RCC 7860 (cell line): Measurements from ENCODE around the gene ING4.

Experiments
- DNase-seq: peaks from one replicate; pipeline ENCODE4 v3.0.0-alpha.2; 2015; ENCODE audit warnings: low spot score
- FAIRE-seq: peaks from 2 replicates; lab custom pipeline; 2012; peaks lifted over from hg19 to GRCh38; lab: Jason Lieb, UNC

The ING4 gene

GRCh38 chr12:6612247-6612646, 50.7 kb downstream of the ING4 start:
- no peak for DNase-seq
- no peak for FAIRE-seq

DNA sequence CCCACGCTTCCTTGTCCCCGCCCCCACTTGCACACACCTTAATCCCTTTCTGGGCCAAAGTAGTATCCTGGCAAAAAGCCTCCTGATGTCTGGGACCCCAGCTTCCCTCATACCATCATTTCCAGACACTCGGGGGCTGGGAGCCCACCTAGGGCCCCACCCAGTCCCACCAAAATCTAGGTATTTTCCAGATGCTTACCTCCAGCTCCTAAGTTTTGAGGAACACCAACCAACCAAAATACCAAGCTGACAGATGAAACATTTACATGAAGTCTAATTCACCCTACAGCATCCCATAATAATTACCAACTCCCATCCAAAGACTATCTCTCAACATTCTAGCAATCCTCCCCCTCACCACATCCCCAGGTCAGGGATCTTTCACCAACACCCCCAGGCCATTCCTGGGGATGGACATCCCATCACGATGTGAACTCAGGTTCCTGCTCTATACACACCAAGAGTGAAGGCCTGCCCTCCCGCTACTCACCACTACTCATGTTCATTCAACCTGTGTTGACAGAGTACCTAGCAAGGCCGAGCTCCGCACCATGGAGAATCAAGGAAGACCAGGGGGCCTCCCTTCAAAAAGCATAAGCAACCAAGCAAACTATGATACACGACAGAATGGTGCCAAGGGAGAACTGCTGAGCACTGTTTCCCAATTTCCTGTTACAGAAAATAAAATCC, 54.2 kb downstream of the ING4 start:
- DNase-seq, result no peak
- no peak for FAIRE-seq

GRCh38 chr12:6607751-6608591, 54.9 kb downstream of the ING4 start:
- DNase-seq (peak; percentile 79), FAIRE-seq (peak; percentile 70)

- DNase-seq (peak; percentile 42), FAIRE-seq (no peak)
Measured at GRCh38 chr12:6606331-6607131, 56.4 kb downstream of the ING4 start.

DNA sequence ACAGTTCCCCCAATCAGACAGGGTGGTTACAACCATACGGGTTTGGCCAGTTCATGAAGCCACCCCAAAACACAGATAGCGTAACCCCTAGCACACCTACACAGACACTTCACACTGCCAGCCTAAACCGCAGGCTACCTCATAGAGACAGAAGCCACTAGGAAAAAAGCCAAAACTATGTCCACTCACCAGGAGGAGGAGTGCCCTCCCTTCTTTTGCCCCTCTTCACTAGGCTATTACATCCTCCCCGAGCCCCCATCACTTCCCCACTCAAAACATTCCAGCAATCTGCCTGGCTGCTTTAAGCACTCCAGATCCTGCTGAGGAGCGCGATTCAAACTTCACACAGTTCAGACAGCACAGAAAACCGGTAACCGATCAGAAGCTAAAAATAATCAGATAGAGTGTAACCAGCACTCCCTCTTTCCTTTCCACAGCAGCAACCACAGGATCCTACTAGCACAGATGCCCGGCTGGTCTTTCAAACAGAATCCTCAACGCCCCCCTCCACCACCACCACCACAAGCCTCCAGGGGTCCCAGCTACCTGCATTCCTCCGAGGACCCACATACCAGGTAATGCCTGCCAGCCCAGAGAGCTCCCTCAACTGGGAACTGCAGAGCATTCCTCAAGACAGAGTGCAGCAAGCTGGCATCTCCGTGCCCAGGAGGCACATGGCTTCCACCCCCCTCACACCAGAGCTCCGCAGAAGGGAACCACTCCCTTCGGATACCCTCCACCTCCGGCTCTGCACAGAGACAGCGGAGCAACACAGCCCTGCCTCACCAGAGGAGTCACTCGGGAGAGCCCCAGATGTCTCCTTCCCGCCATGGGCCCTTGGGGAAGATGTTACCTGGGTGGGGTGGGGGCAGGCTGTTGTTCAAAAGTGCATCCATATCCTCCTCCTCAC, 57.2 kb downstream of the ING4 start:
- no peak for FAIRE-seq

DNA sequence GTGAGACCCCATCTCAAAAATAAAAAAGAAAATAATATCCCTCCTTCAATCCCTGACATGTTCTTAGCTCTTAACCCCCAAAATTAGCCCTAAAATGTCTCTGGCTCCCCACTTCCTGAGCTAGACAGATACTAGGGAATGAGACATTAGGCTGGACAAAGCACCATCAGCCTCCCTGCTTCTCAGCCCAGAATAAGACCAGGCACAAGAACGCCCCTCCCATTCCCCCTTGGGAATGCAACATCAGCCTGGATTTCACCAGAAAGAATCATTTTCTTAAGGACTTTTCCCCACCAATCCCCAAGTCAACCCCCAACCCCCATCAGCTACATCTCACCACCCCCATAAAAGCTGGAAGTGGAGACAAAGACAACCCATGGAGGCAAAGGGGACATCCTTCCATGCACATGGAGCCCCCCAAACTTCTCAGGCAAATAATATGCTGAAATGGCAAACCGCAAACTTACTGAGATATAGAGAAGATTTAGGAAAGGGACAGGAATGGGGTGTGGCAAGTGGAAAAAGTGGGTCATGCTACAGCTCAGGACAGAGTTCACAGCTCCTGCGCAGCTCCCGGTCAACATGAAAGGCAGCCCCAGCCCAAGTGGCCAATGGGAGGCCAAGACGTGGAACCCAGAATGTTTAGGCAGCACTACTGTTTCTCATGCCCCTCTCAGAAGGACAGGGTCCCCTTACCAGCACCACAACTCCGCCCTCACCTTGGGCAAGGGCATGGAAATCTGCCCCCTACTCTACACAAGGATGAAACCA, 58.5 kb downstream of the ING4 start:
- DNase-seq (no peak), FAIRE-seq (no peak)

More for the DNA sequence above, 57.2 kb downstream of the ING4 start:
- DNase-seq, result no peak

GRCh38 chr12:6603095-6603567, 59.8 kb downstream of the ING4 start:
- no peak for FAIRE-seq
- peak; percentile 34 for DNase-seq

- DNase-seq (no peak), FAIRE-seq (no peak)
Measured at GRCh38 chr12:6602526-6602925, 60.4 kb downstream of the ING4 start.
